ENCODE measurements around the gene EHBP1L1. TPM values are rescaled to one million over a fixed set of nuclear protein-coding genes. Genes with fewer than 3 reads are reported as not detected.

The EHBP1L1 gene
- total RNA-seq, 3 donors from 2014 or later: 28.0 to 68.8 (median 33.4) TPM

DNA sequence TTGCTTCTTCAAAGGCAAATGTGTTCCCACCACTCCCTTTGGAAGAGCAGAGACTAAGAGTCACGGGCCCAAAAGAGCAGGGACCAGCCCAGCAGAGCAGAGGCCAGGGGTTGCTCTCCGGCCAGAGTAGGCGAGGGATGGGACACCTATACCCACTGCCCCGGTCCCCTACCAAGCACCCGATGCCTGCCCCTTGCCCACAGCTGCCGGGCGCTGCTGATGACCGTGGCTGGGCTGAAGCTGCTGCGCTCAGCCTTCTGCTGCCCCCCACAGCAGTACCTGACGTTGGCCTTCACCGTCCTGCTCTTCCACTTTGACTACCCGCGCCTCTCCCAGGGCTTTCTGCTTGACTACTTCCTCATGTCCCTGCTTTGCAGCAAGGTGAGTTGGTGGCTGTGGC lies 51.3 kb downstream of the EHBP1L1 start:
- Histone ChIP-seq H3K27ac (no peak overlapping the region), H3K9me3 (no peaks in the 10 kb centered on the region), H3K4me3 (no peak overlapping the region), H3K36me3 (peaks cover 16% of the 10 kb centered on the region), H3K4me1 (no peaks in the 10 kb centered on the region), H3K27me3 (no peaks in the 10 kb centered on the region)
- intact Hi-C loops (cut with DNase I; ENCODE audit: low total_unique reads): no loop called here
- no peak for DNase-seq (ENCODE audit: low spot score in 2 of 2)
- TF ChIP-seq POLR2AphosphoS5 (IDR thresholded peaks at IDR 0.05): no peak
- TF ChIP-seq, protein P1, sequence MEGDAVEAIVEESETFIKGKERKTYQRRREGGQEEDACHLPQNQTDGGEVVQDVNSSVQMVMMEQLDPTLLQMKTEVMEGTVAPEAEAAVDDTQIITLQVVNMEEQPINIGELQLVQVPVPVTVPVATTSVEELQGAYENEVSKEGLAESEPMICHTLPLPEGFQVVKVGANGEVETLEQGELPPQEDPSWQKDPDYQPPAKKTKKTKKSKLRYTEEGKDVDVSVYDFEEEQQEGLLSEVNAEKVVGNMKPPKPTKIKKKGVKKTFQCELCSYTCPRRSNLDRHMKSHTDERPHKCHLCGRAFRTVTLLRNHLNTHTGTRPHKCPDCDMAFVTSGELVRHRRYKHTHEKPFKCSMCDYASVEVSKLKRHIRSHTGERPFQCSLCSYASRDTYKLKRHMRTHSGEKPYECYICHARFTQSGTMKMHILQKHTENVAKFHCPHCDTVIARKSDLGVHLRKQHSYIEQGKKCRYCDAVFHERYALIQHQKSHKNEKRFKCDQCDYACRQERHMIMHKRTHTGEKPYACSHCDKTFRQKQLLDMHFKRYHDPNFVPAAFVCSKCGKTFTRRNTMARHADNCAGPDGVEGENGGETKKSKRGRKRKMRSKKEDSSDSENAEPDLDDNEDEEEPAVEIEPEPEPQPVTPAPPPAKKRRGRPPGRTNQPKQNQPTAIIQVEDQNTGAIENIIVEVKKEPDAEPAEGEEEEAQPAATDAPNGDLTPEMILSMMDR (IDR thresholded peaks at IDR 0.05): no peak
- no peak for TF ChIP-seq POLR2A (IDR thresholded peaks at IDR 0.05)

DNA sequence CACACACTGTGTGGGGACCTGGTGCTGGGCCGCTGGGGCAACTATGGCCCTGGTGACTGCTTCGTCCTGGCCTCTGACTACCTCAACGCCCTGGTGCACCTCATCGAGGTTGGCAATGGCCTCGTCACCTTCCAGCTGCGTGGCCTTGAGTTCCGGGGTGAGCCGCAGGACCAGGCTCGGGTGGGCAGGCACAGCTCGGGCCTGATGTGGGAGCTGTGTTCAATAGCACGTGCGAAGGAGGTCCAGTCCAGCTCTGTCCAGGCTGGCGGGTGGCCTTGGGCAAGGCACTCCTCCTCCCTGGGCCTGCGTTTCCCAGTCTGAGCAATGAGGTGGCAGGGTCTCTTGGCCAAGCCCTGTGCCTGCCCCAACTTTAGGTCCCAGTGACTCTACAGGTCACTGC lies 53.7 kb downstream of the EHBP1L1 start:
- Histone ChIP-seq H3K27me3 (no peaks in the 10 kb centered on the region), H3K4me1 (no peaks in the 10 kb centered on the region), H3K36me3 (peaks cover 16% of the 10 kb centered on the region), H3K9me3 (no peaks in the 10 kb centered on the region), H3K27ac (no peak overlapping the region), H3K4me3 (no peak overlapping the region)
- DNase-seq (ENCODE audit: low spot score in 2 of 2): no peak
- TF ChIP-seq POLR2A (IDR thresholded peaks at IDR 0.05): no peak
- TF ChIP-seq POLR2AphosphoS5 (IDR thresholded peaks at IDR 0.05): no peak
- TF ChIP-seq, protein P1 (IDR thresholded peaks at IDR 0.05): no peak
- intact Hi-C loops (cut with DNase I; ENCODE audit: low total_unique reads): no loop called here

DNA sequence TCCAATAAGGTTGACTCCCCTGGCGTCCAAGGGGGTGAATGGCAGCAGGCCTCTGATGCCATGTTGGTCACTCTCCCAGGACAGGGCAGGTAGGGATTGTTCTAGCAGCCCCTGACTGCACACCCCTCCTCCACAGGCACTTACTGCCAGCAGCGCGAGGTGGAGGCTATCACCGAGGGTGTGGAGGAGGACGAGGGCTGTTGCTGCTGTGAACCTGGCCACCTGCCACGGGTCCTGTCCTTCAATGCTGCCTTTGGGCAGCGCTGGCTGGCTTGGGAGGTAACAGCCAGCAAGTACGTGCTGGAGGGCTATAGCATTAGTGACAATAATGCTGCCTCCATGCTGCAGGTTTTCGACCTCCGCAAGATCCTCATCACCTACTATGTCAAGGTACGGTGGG lies 54.4 kb downstream of the EHBP1L1 start:
- H3K27ac ChIP-seq: no peak overlapping the region
- H3K9me3 ChIP-seq: no peaks in the 10 kb centered on the region
- no peaks in the 10 kb centered on the region for H3K27me3 ChIP-seq
- peaks cover 15% of the 10 kb centered on the region for H3K36me3 ChIP-seq
- no peaks in the 10 kb centered on the region for H3K4me1 ChIP-seq
- TF ChIP-seq POLR2AphosphoS5 (IDR thresholded peaks at IDR 0.05): no peak
- TF ChIP-seq, protein P1 (IDR thresholded peaks at IDR 0.05): no peak
- TF ChIP-seq POLR2A (IDR thresholded peaks at IDR 0.05): no peak
- no peak overlapping the region for H3K4me3 ChIP-seq
- intact Hi-C loops (cut with DNase I; ENCODE audit: low total_unique reads): no loop called here
- no peak for DNase-seq (ENCODE audit: low spot score in 2 of 2)

DNA sequence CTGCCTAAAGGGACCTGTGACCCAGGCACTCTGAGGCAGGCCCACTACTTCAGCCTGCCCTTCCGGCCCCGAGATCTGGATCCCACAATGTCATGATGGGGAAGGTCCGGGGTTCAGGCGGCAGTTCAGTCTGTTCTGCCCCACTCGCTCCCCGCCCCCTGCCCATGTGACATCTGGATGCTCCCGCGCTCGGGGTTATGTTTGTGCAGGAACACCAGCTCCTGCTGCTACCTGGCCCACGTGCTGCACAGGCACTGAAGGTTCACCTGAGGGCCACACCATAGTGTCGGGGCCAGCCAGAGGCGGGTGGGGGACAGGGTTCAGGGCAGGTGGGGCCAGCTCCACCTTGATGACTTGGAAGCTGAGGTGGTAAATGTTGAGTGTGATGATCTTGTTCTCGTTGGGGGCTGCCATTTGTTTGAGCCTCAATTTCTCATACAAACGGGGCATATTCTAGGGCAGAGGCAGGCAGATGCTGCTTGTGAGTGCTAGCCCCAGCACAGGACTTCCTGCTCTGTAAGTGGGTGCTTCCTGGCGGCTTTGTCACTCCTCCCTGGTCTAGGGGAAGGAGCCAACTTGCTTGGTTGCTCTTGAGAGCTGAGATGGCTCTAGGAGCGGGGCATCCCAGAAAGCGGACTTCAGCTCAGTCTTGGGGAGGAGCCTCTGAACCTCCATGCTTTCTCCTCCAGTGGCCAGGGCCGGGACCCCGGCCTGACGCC lies 57.7 kb downstream of the EHBP1L1 start:
- Histone ChIP-seq H3K27me3 (no peaks in the 10 kb centered on the region), H3K36me3 (peaks cover 14% of the 10 kb centered on the region), H3K4me3 (no peak overlapping the region), H3K9me3 (no peaks in the 10 kb centered on the region), H3K27ac (no peak overlapping the region), H3K4me1 (peaks cover 4 to 6% of the 10 kb centered on the region in 2 donors)
- intact Hi-C loops (cut with DNase I; ENCODE audit: low total_unique reads): no loop called here
- DNase-seq (ENCODE audit: low spot score in 2 of 2): no peak
- TF ChIP-seq POLR2A (IDR thresholded peaks at IDR 0.05) (no peak), POLR2AphosphoS5 (IDR thresholded peaks at IDR 0.05) (no peak)
- TF ChIP-seq, protein P1 (IDR thresholded peaks at IDR 0.05): no peak

DNA sequence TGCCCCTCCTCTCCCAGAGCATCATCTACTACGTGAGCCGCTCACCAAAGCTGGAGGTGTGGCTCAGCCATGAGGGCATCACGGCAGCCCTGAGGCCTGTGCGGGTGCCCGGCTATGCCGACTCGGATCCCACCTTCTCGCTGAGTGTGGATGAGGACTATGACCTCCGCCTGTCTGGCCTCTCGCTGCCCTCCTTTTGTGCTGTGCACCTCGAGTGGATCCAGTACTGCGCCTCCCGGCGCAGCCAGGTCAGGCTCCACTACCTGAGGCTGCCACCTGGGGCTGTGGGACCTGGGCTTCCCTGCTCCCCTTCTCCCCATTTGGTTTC lies 58.2 kb downstream of the EHBP1L1 start:
- TF ChIP-seq, protein P1 (IDR thresholded peaks at IDR 0.05): no peak
- TF ChIP-seq POLR2AphosphoS5 (IDR thresholded peaks at IDR 0.05) (no peak), POLR2A (IDR thresholded peaks at IDR 0.05) (no peak)
- Histone ChIP-seq H3K36me3 (peaks cover 11% of the 10 kb centered on the region), H3K9me3 (no peaks in the 10 kb centered on the region), H3K4me3 (no peak overlapping the region), H3K27me3 (no peaks in the 10 kb centered on the region), H3K4me1 (peaks cover 8 to 11% of the 10 kb centered on the region in 2 donors), H3K27ac (no peak overlapping the region)
- intact Hi-C loops (cut with DNase I; ENCODE audit: low total_unique reads): no loop called here
- no peak for DNase-seq (ENCODE audit: low spot score in 2 of 2)
